Heart left ventricle (tissue), 13 donors: ENCODE results near the gene VRK1.
"Not testable (repeated sequence)": the region's sequence is repeated elsewhere in the genome, so short reads cannot be mapped to it uniquely, and the experiment has no call there.

Experiments used
- CTCF ChIP-seq, 12 donors: fragments of 200-600 bp; sonication (generic) in 4 of 12; IDR thresholded peaks; one replicate each; pipeline versions ENCODE4 v1.5.0 to v1.8.0; 2018 to 2022; ENCODE audit warnings: antibody characterized with exemption in 12 of 12, mild to moderate bottlenecking in 5 of 12
- POLR2A ChIP-seq, 2 donors: fragments of 450-650 bp; IDR thresholded peaks; one replicate each; pipeline ENCODE4 v1.6.1; 2017; ENCODE audit warnings: antibody characterized with exemption in 2 of 2, mild to moderate bottlenecking in 2 of 2, moderate library complexity in 2 of 2
- donor health status: ischemic (EF 13 %, LVEDD 7.1; RV severe dilation, severe dysfunction).
- donor health status: DM: no; HTN: yes; CAD: no.
- donor health status: DM: no; HTN: no; CAD: no.
- donor health status: ischemic (EF 25% LVEDD 6.9; RV normal size, moderate dysfunction).
- donor health status: ischemic (EF 25% LVEDD 5.7; RV mildly dilated, moderate dysfunction).
- donor health status: ischemic (EF 35%, LVEDD 5.7; RV mildly dilated, moderate dysfunction).
- donor health status: nonischemic (EF 11% LVEDD 7.7; RV severe dilation, severe dysfunction).
- donor health status: DM: yes; HTN: yes; CAD: no.
- donor health status: PGD.
- donor health status: ischemic (EF 29% LVEDD 5.4; RV normal size, mild dysfunction).
- donor health status: nonischemic (EF 23%, LVEDD 6.1; RV moderate dilation, normal function).

GRCh38 chr14:96883974-96884373 lies 86.8 kb downstream of the VRK1 start:
- not testable (repeated sequence) for TF ChIP-seq CTCF, POLR2A (IDR thresholded peaks at IDR 0.05)
